ENCODE data around the gene SECISBP2. TPM values are rescaled to one million over a fixed set of nuclear protein-coding genes. Genes with fewer than 3 reads are reported as not detected.
A peak's percentile ranks its signal among the peaks of the same experiment; 100 is the strongest.

The SECISBP2 gene
- total RNA-seq, 2 experiments from 2014 or later = 42.8 to 45.8 TPM

DNA sequence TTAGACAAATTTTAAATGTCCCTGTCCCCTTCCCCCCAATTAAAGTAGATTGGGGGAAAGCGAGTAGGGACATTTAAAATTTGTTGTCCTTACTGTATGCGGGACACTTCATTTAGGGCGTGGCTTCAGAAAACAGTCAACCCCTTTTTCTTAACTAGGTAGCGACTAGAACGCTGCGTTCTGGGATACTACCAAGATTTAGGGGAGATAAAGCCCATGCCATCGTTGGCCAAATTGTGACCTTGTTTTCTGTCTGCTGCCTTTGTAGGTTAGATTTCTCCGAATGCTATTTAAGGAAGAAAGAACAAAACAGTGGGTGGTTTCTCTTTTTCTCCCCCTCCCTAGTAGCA, 6.1 kb upstream of the SECISBP2 start:
- peak; percentile 22 for DNase-seq
- no peaks in the 10 kb centered on the region for H3K27me3 Mint-ChIP-seq (ENCODE audit: low read depth)
- peak overlapping the region; percentile 96 for H3K4me3 Mint-ChIP-seq
- intact Hi-C loops (cut with micrococcal nuclease) = loop anchor here (5.0 to 10.0 kb wide), 4 partner anchors 183 to 1340 kb away; partner anchors contain the start of genes CDK20, SEMA4D and SPIN1
- H3K36me3 Mint-ChIP-seq (ENCODE audit: low read depth) = peaks cover 58% of the 10 kb centered on the region
- peaks cover 59% of the 10 kb centered on the region for H3K4me1 Mint-ChIP-seq (ENCODE audit: low read depth)
- no peaks in the 10 kb centered on the region for H3K9me3 Mint-ChIP-seq
- CTCF ChIA-PET = no interaction called here
- peak overlapping the region; percentile 68 for H3K27ac Mint-ChIP-seq

- peaks cover 63% of the 10 kb centered on the region for H3K4me1 Mint-ChIP-seq (ENCODE audit: low read depth)
- CTCF ChIA-PET = no interaction called here
- H3K27ac Mint-ChIP-seq = no peak overlapping the region
- H3K4me3 Mint-ChIP-seq = peak overlapping the region; percentile 96
- peaks cover 63% of the 10 kb centered on the region for H3K36me3 Mint-ChIP-seq (ENCODE audit: low read depth)
- peak; percentile 23 for DNase-seq
- intact Hi-C loops (cut with micrococcal nuclease) = loop anchor here (5.0 to 10.0 kb wide), 4 partner anchors 181 to 1342 kb away; partner anchors contain the start of genes CDK20, SEMA4D and SPIN1
- no peaks in the 10 kb centered on the region for H3K27me3 Mint-ChIP-seq (ENCODE audit: low read depth)
- no peaks in the 10 kb centered on the region for H3K9me3 Mint-ChIP-seq
Measured at GRCh38 chr9:89313842-89314241, 4.5 kb upstream of the SECISBP2 start.

GRCh38 chr9:89314955-89315354, 3.3 kb upstream of the SECISBP2 start:
- H3K4me1 Mint-ChIP-seq (ENCODE audit: low read depth) = peaks cover 60% of the 10 kb centered on the region

GRCh38 chr9:89315482-89315881, 2.8 kb upstream of the SECISBP2 start:
- no peak overlapping the region for H3K4me3 Mint-ChIP-seq
- no peaks in the 10 kb centered on the region for H3K9me3 Mint-ChIP-seq
- H3K27me3 Mint-ChIP-seq (ENCODE audit: low read depth) = no peaks in the 10 kb centered on the region
- DNase-seq = no peak
- peaks cover 62% of the 10 kb centered on the region for H3K36me3 Mint-ChIP-seq (ENCODE audit: low read depth)
- intact Hi-C loops (cut with micrococcal nuclease) = loop anchor here (10.0 kb wide), 2 partner anchors 179 to 669 kb away; partner anchors contain the start of gene SEMA4D
- no peak overlapping the region for H3K27ac Mint-ChIP-seq
- CTCF ChIA-PET = no interaction called here
- peaks cover 65% of the 10 kb centered on the region for H3K4me1 Mint-ChIP-seq (ENCODE audit: low read depth)

More at GRCh38 chr9:89314955-89315354, 3.3 kb upstream of the SECISBP2 start:
- Mint-ChIP-seq H3K27ac (peak overlapping the region; percentile 50), H3K9me3 (no peaks in the 10 kb centered on the region), H3K36me3 (ENCODE audit: low read depth) (peaks cover 64% of the 10 kb centered on the region), H3K27me3 (ENCODE audit: low read depth) (no peaks in the 10 kb centered on the region), H3K4me3 (peak overlapping the region; percentile 96)
- DNase-seq = no peak
- intact Hi-C loops (cut with micrococcal nuclease) = loop anchor here (5.0 to 10.0 kb wide), 4 partner anchors 180 to 1343 kb away; partner anchors contain the start of genes CDK20, SEMA4D and SPIN1
- CTCF ChIA-PET = no interaction called here

- Mint-ChIP-seq H3K4me3 (peak overlapping the region; percentile 89), H3K9me3 (no peaks in the 10 kb centered on the region), H3K27me3 (ENCODE audit: low read depth) (no peaks in the 10 kb centered on the region), H3K36me3 (ENCODE audit: low read depth) (peaks cover 67% of the 10 kb centered on the region), H3K27ac (peak overlapping the region; percentile 93), H3K4me1 (ENCODE audit: low read depth) (peaks cover 79% of the 10 kb centered on the region)
- DNase-seq = no peak
- CTCF ChIA-PET = no interaction called here
- intact Hi-C loops (cut with micrococcal nuclease) = loop anchor here (10.0 kb wide), 2 partner anchors 178 to 668 kb away; partner anchors contain the start of gene SEMA4D
Measured at GRCh38 chr9:89317282-89317681, 1.0 kb upstream of the SECISBP2 start.

- H3K36me3 Mint-ChIP-seq (ENCODE audit: low read depth) = peaks cover 54% of the 10 kb centered on the region
- CTCF ChIA-PET = interaction anchor here (0.7 to 1.3 kb wide), 5 partner anchors 8 to 230 kb away, joined by 3 to 6 read pairs (median 3); no protein-coding TSS in a partner anchor
- no peak for DNase-seq
- H3K4me1 Mint-ChIP-seq (ENCODE audit: low read depth) = peaks cover 79% of the 10 kb centered on the region
- peak overlapping the region; percentile 93 for H3K27ac Mint-ChIP-seq
- H3K27me3 Mint-ChIP-seq (ENCODE audit: low read depth) = no peaks in the 10 kb centered on the region
- peak overlapping the region; percentile 89 for H3K4me3 Mint-ChIP-seq
- H3K9me3 Mint-ChIP-seq = no peaks in the 10 kb centered on the region
- intact Hi-C loops (cut with micrococcal nuclease) = loop anchor here (1.0 to 10.0 kb wide), 5 partner anchors 21 to 666 kb away; partner anchors contain the start of gene SEMA4D
Measured at GRCh38 chr9:89319015-89319905, 960 bp downstream of the SECISBP2 start.

DNA sequence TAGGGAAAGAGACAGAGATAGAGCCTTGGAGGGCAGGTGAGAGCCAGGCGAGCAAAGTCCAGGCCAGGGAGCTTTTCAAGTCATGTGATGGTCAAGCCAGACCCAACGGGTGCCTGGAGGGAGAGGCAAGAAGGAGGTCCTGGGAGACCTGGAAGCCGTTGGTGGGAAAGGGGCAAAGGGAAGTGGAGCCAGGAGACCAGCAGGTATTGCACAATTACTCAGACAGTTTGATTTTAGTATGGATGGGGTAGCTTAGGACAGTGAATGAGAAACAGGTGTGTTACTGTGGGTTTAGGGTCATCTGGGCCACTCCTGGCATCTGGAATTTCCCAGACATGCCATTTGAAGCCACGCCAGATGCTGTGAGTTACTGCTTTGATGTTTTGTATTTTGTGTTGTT, 5.1 kb downstream of the SECISBP2 start:
- Mint-ChIP-seq H3K36me3 (ENCODE audit: low read depth) (peaks cover 25% of the 10 kb centered on the region), H3K9me3 (no peaks in the 10 kb centered on the region), H3K27ac (peak overlapping the region; percentile 19), H3K27me3 (ENCODE audit: low read depth) (no peaks in the 10 kb centered on the region), H3K4me3 (no peak overlapping the region), H3K4me1 (ENCODE audit: low read depth) (peaks cover 58% of the 10 kb centered on the region)
- no peak for DNase-seq
- CTCF ChIA-PET = interaction anchor here (0.7 to 1.4 kb wide), 2 partner anchors 14 to 225 kb away, joined by 4 read pairs; no protein-coding TSS in a partner anchor
- intact Hi-C loops (cut with micrococcal nuclease) = no loop called here

- Mint-ChIP-seq H3K27ac (no peak overlapping the region), H3K9me3 (no peaks in the 10 kb centered on the region), H3K4me1 (ENCODE audit: low read depth) (peaks cover 46% of the 10 kb centered on the region), H3K27me3 (ENCODE audit: low read depth) (no peaks in the 10 kb centered on the region), H3K4me3 (no peak overlapping the region), H3K36me3 (ENCODE audit: low read depth) (peaks cover 34% of the 10 kb centered on the region)
- CTCF ChIA-PET = no interaction called here
- no peak for DNase-seq
- intact Hi-C loops (cut with micrococcal nuclease) = no loop called here
Measured at GRCh38 chr9:89325733-89326132, 7.4 kb downstream of the SECISBP2 start.

GRCh38 chr9:89328064-89328463, 9.8 kb downstream of the SECISBP2 start:
- H3K36me3 Mint-ChIP-seq (ENCODE audit: low read depth) = peaks cover 26% of the 10 kb centered on the region
- CTCF ChIA-PET = interaction anchor here (1.8 kb wide), 1 partner anchor 10 kb away, joined by 6 read pairs; the partner anchor contains the start of gene SECISBP2
- DNase-seq = no peak
- intact Hi-C loops (cut with micrococcal nuclease) = no loop called here
- no peaks in the 10 kb centered on the region for H3K9me3 Mint-ChIP-seq
- H3K27ac Mint-ChIP-seq = no peak overlapping the region
- peaks cover 23% of the 10 kb centered on the region for H3K4me1 Mint-ChIP-seq (ENCODE audit: low read depth)
- H3K4me3 Mint-ChIP-seq = no peak overlapping the region
- H3K27me3 Mint-ChIP-seq (ENCODE audit: low read depth) = no peaks in the 10 kb centered on the region

GRCh38 chr9:89329917-89330316, 11.6 kb downstream of the SECISBP2 start:
- H3K9me3 Mint-ChIP-seq = no peaks in the 10 kb centered on the region
- peaks cover 39% of the 10 kb centered on the region for H3K36me3 Mint-ChIP-seq (ENCODE audit: low read depth)
- H3K4me1 Mint-ChIP-seq (ENCODE audit: low read depth) = peaks cover 13% of the 10 kb centered on the region
- H3K27me3 Mint-ChIP-seq (ENCODE audit: low read depth) = no peaks in the 10 kb centered on the region
- no peak overlapping the region for H3K27ac Mint-ChIP-seq
- intact Hi-C loops (cut with micrococcal nuclease) = no loop called here
- no peak for DNase-seq
- CTCF ChIA-PET = no interaction called here
- H3K4me3 Mint-ChIP-seq = no peak overlapping the region

DNA sequence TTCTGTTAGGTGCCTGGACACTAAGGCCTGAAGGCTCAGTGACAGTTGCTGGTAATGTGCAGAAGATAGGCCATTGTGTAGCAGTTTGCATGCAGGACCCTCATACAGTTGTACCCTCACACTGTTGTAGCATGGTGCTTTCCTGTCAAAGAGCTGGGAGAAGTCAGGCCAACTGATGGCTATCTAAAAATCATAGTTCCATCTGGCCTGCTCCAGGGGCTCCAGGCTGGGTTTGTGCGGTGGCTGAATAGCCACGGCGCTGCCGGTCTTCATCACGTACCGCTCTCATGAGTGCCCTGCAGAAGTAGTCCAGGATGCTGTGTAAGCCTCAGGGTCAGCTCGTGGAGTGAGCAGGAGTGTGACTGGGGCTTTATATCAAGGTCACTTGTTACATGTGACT, 12.2 kb downstream of the SECISBP2 start:
- Mint-ChIP-seq H3K4me1 (ENCODE audit: low read depth) (peaks cover 7% of the 10 kb centered on the region), H3K36me3 (ENCODE audit: low read depth) (peaks cover 37% of the 10 kb centered on the region), H3K27me3 (ENCODE audit: low read depth) (no peaks in the 10 kb centered on the region), H3K27ac (no peak overlapping the region), H3K9me3 (no peaks in the 10 kb centered on the region), H3K4me3 (no peak overlapping the region)
- CTCF ChIA-PET = no interaction called here
- intact Hi-C loops (cut with micrococcal nuclease) = no loop called here
- no peak for DNase-seq

DNA sequence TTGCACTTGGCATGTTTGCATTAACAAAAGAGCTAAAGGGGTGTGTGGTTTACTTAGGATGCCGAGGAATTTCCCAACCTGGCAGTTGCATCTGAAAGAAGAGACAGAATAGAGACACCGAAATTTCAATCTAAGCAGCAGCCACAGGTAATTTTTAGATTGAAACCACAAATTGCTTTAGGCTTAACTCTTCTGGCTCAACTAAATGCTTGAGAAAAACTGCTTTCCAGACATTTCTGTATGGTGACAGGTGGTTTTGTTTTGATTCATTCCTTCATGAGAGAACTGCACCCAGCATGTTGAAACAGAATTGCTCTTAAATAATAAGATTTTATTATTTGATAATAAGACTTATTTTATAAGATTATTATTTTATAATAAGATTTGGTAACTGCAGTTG, 21.5 kb downstream of the SECISBP2 start:
- no peak overlapping the region for H3K4me3 Mint-ChIP-seq
- peaks cover 48% of the 10 kb centered on the region for H3K4me1 Mint-ChIP-seq (ENCODE audit: low read depth)
- CTCF ChIA-PET = no interaction called here
- intact Hi-C loops (cut with micrococcal nuclease) = loop anchor here (1.0 to 2.0 kb wide), 3 partner anchors 21 to 82 kb away; no protein-coding TSS in a partner anchor
- no peak for DNase-seq
- no peaks in the 10 kb centered on the region for H3K9me3 Mint-ChIP-seq
- peaks cover 62% of the 10 kb centered on the region for H3K36me3 Mint-ChIP-seq (ENCODE audit: low read depth)
- H3K27ac Mint-ChIP-seq = peak overlapping the region; percentile 71
- H3K27me3 Mint-ChIP-seq (ENCODE audit: low read depth) = no peaks in the 10 kb centered on the region

Data from activated naive CD4-positive, alpha-beta T cell treated with anti-CD3 and anti-CD28 coated beads for 36 hours (primary cell).